HFF-Myc (cell line): ENCODE data around the gene RBPJ.
"Not testable (repeated sequence)": the region's sequence is repeated elsewhere in the genome, so short reads cannot be mapped to it uniquely, and the experiment has no call there.

Experiments
- DNase-seq: peaks from one replicate; pipeline ENCODE4 v3.0.0-alpha.2; 2011; ENCODE audit warnings: low read depth; ENCODE audit errors: extremely low read depth
- H3K4me3 ChIP-seq: replicated peaks from 2 replicates; pipeline ENCODE4 v1.5.1; 2011; ENCODE audit warnings: low read depth, mild to moderate bottlenecking, control low read depth, low read length
- TF ChIP-seq, protein P1 (sequence below): IDR thresholded peaks from 2 replicates; pipeline ENCODE4 v1.5.1; 2012; ENCODE audit warnings: mild to moderate bottlenecking, low read depth, low read length, control low read depth; ENCODE audit errors: missing control alignments

The RBPJ gene

DNA sequence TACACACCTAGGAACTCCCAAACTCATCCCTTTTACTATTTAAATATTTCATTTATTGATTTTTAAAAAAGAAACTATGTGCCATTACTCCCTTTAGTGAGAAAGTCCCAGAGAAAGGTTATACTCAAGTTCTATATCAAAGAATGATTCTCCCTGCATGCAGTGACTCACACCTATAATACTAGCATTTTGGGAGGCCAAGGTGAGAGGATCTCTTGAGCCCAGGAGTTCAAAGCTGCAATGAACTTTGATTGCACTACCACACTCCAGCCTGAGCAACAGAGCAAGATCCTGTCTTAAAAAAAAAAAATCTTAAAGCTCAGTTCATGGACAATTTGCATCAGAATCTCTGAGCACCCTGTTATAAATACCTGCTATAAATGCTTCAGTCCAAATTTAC is 9.2 kb upstream of the RBPJ start:
- no peak for DNase-seq
- H3K4me3 ChIP-seq = no peak overlapping the region
- TF ChIP-seq, protein P1, sequence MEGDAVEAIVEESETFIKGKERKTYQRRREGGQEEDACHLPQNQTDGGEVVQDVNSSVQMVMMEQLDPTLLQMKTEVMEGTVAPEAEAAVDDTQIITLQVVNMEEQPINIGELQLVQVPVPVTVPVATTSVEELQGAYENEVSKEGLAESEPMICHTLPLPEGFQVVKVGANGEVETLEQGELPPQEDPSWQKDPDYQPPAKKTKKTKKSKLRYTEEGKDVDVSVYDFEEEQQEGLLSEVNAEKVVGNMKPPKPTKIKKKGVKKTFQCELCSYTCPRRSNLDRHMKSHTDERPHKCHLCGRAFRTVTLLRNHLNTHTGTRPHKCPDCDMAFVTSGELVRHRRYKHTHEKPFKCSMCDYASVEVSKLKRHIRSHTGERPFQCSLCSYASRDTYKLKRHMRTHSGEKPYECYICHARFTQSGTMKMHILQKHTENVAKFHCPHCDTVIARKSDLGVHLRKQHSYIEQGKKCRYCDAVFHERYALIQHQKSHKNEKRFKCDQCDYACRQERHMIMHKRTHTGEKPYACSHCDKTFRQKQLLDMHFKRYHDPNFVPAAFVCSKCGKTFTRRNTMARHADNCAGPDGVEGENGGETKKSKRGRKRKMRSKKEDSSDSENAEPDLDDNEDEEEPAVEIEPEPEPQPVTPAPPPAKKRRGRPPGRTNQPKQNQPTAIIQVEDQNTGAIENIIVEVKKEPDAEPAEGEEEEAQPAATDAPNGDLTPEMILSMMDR = no peak

GRCh38 chr4:26315316-26315932 is 5.4 kb upstream of the RBPJ start:
- DNase-seq, H3K4me3 ChIP-seq: not testable (repeated sequence)

GRCh38 chr4:26317766-26318165 is 3.0 kb upstream of the RBPJ start:
- H3K4me3 ChIP-seq = no peak overlapping the region
- no peak for DNase-seq
- TF ChIP-seq, protein P1 = no peak

- H3K4me3 ChIP-seq = peak overlapping the region; percentile 94
- DNase-seq = peak; percentile 99
- TF ChIP-seq, protein P1 = no peak
Observed at GRCh38 chr4:26319467-26319948, 1.3 kb upstream of the RBPJ start.

DNA sequence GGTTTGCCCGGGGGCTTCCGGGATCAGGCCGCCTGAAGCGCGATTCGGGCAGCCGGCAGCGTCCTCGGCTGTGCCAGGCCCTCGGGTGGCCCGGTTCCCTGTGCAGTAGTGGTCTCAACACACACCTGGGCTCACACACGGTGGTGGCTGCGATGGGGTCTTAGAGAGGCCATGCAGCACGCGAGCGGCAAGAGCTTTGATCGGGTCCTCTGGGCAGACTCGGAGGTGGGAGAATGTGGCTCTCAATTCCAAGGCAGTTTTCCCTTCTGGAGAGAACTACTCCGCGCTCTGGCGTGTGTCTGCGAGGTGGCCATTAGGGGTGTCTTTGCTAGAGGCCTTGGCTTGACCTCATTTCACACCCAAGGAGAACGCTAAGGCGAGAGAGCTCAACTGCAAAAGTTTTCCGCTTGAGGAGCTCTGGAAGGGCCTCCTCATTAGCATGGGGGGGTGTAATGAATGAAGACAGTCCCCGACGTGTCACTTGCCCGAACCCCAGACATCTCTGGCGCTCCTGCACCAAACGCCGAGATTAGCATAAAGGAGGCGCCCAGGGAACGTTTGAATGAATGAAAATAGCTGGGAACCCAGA is 771 bp upstream of the RBPJ start:
- H3K4me3 ChIP-seq = peak overlapping the region; percentile 94
- DNase-seq = no peak
- TF ChIP-seq, protein P1 = no peak

GRCh38 chr4:26321373-26322221 is 783 bp downstream of the RBPJ start:
- TF ChIP-seq, protein P1 = no peak
- DNase-seq = no peak
- H3K4me3 ChIP-seq = peak overlapping the region; percentile 94

DNA sequence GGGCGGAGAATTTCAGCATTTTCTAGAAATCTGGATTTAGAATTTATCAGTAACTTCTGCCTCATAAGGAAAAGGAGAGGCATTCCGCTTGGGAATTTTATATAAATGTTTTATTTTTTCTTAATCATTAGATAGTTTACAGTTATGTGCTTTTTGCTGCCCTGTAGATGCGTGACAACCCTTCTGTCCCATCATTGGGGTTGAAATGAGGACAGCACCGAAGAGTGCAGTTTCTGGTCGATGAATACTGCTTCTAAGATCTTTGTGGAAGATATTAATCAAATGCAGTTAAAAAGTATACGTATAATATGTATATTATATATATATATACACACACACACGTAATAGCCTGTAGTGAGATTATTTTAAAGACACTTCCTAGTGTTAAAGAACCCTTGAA is 1.5 kb downstream of the RBPJ start:
- no peak for DNase-seq
- H3K4me3 ChIP-seq = peak overlapping the region; percentile 94
- TF ChIP-seq, protein P1 = no peak
